NCI-H748 (cell line): ENCODE results near the gene IL1RAPL2.
"Not testable (repeated sequence)": the region's sequence is repeated elsewhere in the genome, so short reads cannot be mapped to it uniquely, and the experiment has no call there.

Experiments
- DNase-seq: peaks from one replicate; lab custom pipeline; 2025; ENCODE audit not compliant: unreplicated experiment; lab: John Stamatoyannopoulos, UW

The IL1RAPL2 gene

DNA sequence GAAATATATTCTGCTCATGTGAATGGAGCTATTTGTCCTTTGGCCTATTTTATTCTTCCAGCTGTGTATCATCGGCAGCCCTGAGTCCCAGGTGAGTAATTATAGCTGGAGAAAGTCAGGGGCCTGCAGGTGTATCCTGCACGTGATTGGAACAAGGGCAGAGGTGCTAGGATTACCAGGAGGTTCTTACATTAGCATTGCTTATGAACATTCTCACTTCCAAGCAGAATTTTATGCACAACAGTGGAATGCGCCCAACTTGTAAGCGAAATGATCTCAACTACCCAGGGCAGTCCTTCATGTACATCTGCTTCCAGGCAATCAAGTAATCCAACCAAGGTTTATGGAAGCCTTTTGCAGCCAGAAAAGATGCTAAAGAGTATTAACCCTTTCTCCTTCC, 1187.4 kb downstream of the IL1RAPL2 start:
- DNase-seq = no peak

DNA sequence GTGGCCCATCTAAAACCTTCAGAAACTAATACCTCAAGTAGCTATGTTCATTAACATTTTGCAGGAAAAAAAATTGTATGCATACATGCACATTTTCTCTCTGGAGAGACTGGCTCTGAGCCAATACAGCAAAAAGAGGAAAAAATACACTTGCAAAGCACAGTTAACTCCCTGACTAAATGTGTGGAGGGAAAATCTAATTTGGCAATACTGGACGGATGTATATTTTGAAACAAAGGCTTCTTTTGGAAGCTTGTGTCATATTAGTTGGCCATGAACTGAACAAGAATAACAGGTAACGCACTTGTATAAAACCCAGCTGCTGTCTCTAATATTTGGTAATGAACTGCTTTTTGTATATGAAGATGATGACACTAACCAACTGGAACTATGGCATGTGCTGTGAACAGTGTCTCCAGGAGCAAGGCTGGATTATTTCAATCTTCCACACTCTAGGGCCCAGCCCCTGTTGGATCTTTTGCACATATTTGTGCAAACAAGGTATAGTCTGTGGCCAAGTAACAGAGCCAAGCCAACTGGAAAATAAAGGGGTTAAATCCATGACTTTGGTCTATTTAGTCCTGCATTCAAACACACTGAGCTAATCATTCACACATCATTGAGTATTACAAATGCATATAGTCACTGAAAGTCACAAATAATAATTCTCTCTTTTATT, 1188.4 kb downstream of the IL1RAPL2 start:
- no peak for DNase-seq

DNA sequence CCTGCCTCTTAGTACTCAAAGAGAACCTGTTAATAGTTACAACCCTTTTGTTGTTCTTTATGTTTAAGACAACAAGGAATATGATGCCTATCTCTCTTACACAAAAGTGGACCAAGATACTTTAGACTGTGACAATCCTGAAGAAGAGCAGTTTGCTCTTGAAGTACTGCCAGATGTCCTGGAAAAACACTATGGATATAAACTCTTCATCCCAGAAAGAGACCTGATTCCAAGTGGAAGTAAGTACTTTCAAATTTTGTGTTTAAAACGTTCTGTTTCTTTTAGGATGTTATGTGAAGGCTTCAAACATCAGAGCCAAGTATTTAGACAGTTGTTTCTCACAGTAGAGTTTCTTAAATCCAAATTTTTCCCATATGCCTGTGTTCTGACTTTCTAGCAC, 1189.1 kb downstream of the IL1RAPL2 start:
- DNase-seq = no peak

DNA sequence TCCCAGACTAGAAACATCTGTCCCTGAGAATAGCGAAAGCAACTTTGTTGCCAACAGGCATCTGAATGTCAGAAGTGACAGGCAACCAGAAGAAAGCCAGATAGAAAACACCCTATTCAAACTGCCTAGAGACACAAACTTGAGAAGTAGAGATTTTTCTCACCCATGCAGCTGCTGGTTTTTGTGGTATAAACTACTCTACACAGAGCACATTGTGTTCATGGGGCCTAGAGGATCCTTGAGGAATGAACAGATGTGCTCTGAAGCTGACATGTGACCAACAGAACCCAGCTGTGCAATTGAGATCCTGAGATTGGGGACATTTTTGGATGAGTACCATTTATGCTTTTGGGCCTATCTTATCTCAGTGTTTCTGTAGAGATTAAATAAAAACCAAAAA, 1192.8 kb downstream of the IL1RAPL2 start:
- DNase-seq = no peak

DNA sequence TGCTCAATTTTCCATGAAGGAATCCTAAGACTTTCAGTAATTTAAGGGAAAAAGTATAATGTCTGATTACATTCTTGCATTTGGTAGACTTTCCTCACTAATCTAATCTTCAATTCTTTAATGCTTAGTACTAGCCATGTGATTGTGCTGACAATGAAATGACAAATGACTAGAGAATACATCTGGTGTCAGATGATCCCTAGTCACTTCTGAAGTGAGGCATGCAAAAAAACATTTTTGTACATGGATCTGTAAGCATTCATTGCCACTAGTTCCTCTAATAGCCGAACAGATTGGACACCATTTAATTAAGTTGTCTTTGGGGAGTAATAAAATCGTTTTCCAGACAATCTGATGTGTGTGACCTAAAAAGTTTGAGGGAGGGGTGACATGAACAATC, 1193.6 kb downstream of the IL1RAPL2 start:
- no peak for DNase-seq

DNA sequence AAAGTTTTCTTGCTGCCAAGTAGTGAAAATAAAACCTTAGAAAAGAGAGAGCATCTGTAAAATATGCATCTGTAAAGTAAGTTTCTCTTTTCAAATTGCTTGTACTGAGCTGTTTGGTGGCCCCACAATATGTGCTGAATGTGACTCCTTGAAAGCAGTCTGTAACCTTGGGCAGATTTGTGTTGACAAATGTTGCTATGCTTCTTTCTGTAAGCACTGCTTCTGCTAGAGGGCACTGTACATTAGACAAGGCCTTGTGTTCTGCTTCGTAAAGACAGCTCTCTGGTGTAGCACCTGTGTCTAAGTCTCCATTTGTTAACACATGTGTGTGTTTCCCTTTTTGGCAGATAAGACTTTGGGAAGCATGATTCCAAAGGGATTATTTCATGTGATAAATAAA, 1199.7 kb downstream of the IL1RAPL2 start:
- no peak for DNase-seq

DNA sequence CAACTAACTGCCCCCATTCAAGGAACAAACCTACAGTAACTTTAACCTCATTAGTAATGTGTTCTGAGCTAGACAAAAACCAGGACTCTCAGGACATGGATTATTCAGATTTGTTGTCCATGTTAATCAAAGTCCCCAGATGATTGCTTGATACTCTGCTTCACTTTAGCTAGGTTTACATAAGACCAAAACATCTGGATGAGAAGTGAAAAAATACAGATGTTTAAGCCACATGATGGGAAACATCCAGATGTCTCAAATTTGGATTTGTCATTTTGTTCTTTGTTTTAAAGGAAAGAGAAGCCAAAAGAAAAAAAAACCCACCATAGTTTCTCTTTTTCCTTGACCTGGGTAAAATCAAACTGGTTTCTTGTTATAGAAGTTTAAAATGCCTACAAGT, 1207.8 kb downstream of the IL1RAPL2 start:
- no peak for DNase-seq

DNA sequence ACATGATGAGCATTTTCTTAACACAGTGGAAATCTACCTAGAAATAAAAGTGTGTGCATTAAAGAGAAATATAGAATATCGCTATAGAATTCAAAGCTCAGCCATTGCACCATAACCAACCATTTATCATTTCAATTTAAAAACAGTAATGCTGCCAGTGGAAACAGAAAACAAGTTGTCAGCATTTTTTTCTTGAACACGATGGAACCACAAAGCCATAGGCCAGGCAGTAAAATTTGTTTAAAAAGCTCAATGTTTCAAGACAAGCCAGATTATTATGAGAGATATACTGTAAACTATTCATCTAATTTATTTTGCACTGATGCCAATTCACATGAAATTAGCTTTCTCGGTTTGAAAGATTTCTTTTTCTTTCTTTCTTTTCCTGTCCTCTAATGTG, 1209.7 kb downstream of the IL1RAPL2 start:
- DNase-seq = no peak

DNA sequence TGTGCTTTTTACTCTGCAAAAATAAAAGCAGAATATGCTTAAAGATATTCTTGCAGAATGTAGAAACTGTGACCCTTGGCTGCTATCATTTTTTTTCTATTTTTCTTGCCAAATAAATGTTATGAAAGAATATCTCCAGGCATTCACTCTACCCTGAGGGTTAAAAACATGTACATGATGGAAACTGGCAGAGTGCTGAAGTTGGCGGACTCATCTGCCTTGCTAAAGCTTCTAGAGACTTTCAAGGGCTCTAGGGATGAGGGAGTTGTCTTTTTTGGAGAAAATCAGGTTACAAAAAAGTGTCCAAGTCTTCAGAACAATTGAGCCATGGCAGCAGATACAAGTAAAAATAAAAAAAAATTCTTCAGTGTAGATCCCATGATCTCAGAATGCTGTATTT, 1215.8 kb downstream of the IL1RAPL2 start:
- no peak for DNase-seq

DNA sequence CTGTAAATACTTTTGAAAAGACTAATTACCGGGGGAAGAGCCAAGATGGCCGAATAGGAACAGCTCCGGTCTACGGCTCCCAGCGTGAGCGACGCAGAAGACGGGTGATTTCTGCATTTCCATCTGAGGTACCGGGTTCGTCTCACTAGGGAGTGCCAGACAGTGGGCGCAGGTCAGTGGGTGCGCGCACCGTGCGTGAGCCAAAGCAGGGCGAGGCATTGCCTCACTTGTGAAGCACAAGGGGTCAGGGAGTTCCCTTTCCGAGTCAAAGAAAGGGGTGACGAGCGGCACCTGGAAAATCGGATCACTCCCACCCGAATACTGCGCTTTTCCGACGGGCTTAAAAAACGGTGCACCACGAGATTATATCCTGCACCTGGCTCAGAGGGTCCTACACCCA, 1230.9 kb downstream of the IL1RAPL2 start:
- peak; percentile 13 for DNase-seq

DNA sequence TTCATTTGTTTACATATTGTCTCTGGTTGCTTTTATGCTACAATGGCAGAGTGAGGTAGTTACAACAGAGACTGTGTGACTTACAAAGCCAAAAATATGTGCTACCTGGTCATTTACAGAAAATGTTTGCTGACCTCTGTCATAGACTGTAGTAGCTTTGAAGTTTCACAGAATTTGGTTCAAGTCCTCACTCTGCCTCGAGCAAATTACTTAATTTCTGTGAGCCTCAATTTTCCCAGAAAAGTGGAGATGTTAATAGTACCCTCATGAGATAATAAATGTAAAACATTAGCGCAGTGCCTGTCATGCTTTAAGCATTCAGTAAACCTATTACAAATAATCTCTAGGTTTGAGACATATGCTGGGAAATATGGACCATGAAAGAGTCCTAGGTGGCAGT, 1237.9 kb downstream of the IL1RAPL2 start:
- DNase-seq = no peak

DNA sequence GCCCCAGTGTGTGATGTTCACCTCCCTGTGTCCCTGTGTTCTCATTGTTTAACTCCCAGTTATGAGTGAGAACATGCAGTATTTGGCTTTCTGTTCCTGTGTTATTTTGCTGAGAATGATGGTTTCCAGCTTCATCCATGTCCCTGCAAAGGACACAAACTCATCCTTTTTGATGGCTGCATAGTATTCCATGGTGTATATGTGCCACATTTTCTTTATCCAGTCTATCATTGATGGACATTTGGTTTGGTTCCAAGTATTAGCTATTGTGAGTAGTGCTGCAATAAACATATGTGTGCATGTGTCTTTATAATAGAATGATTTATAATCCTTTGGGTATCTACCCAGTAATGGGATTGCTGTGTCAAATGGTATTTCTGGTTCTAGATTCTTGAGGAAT, 1239.7 kb downstream of the IL1RAPL2 start:
- DNase-seq = not testable (repeated sequence)

DNA sequence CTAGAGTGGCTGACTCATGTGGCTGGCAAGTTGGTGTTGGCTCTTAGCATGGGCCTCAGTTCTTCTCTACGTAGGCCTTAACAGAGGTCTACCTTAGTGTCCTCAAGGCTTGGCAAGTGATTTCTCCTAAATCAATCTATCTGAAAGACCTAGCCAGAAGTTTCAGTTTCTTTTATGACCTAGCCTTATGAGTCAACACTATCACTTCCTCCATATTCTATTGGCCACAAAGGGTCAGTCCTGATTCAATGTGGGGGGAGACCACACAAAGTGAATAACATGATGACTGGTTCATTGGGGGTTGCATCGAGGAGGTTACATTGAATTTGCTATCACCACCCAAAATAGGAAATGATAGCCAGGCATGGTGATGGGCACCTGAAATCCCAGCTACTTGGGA, 1250.5 kb downstream of the IL1RAPL2 start:
- no peak for DNase-seq
